Liver (tissue), 9 donors: Measurements from ENCODE around the gene CBFA2T2. TPM values are rescaled to one million over a fixed set of nuclear protein-coding genes. Genes with fewer than 3 reads are reported as not detected.

Source experiments
- DNase-seq: peaks from one replicate; pipeline ENCODE4 v3.0.0-alpha.2; 2017; ENCODE audit warnings: low spot score
- H3K27ac ChIP-seq, 2 donors: one replicate each; pipeline ENCODE4 v1.7.0; 2013; ENCODE audit warnings: inconsistent platforms in 2 of 2, low read length in 2 of 2, control low read depth in 1 of 2, low read depth in 1 of 2, mild to moderate bottlenecking in 1 of 2
- H3K27me3 ChIP-seq, 4 donors: one replicate each; pipeline versions ENCODE4 v1.6.1 to v1.7.0; 2013; ENCODE audit warnings: low read length in 3 of 4, inconsistent platforms in 1 of 4, mild to moderate bottlenecking in 1 of 4, moderate library complexity in 1 of 4; ENCODE audit not compliant: control insufficient read depth in 4 of 4, insufficient read depth in 4 of 4
- H3K36me3 ChIP-seq, 4 donors: one replicate each; pipeline versions ENCODE4 v1.6.1 to v1.7.0; 2013; ENCODE audit warnings: low read length in 3 of 4, mild to moderate bottlenecking in 3 of 4, low read depth in 1 of 4, moderate library complexity in 1 of 4; ENCODE audit not compliant: control insufficient read depth in 4 of 4, insufficient read depth in 3 of 4
- H3K4me1 ChIP-seq, 4 donors: one replicate each; pipeline versions ENCODE4 v1.6.1 to v1.7.0; 2013; ENCODE audit warnings: low read length in 3 of 4, mild to moderate bottlenecking in 3 of 4, moderate library complexity in 1 of 4; ENCODE audit not compliant: control insufficient read depth in 4 of 4, insufficient read depth in 4 of 4
- H3K4me3 ChIP-seq, 3 donors: one replicate each; pipeline versions ENCODE4 v1.6.1 to v1.7.0; 2013; ENCODE audit warnings: low read length in 3 of 3, control low read depth in 1 of 3, low read depth in 1 of 3, mild to moderate bottlenecking in 1 of 3
- H3K9ac ChIP-seq, 2 donors: one replicate each; pipeline ENCODE4 v1.7.0; 2013; ENCODE audit warnings: low read length in 2 of 2, mild to moderate bottlenecking in 2 of 2, moderate library complexity in 2 of 2, control low read depth in 1 of 2, low read depth in 1 of 2
- H3K9me3 ChIP-seq, 4 donors: one replicate each; pipeline versions ENCODE4 v1.6.1 to v1.7.0; 2013; ENCODE audit warnings: low read length in 3 of 4; ENCODE audit not compliant: control insufficient read depth in 4 of 4
- EGR1 ChIP-seq, 2 donors: IDR thresholded peaks; 2 replicates each; pipeline ENCODE4 v1.6.1; 2016 to 2018; ENCODE audit warnings: antibody characterized with exemption in 2 of 2, low read depth in 2 of 2
- FOXA1 ChIP-seq: IDR thresholded peaks from 2 replicates; pipeline ENCODE4 v1.6.1; 2016; ENCODE audit warnings: antibody characterized with exemption
- FOXA2 ChIP-seq: IDR thresholded peaks from 2 replicates; pipeline ENCODE4 v1.6.1; 2016; ENCODE audit warnings: antibody characterized with exemption
- GABPA ChIP-seq, 2 donors: IDR thresholded peaks in 1 of 2; conservative IDR thresholded peaks in 1 of 2; 2 replicates each; pipeline ENCODE4 v1.6.1; 2016; ENCODE audit warnings: antibody characterized with exemption in 2 of 2, mild to moderate bottlenecking in 1 of 2, moderate library complexity in 1 of 2
- HNF4A ChIP-seq, 2 donors: conservative IDR thresholded peaks; 2 replicates each; pipeline ENCODE4 v1.6.1; 2016; ENCODE audit warnings: antibody characterized with exemption in 2 of 2, mild to moderate bottlenecking in 2 of 2
- HNF4G ChIP-seq: IDR thresholded peaks from 2 replicates; pipeline ENCODE4 v1.6.1; 2016; ENCODE audit warnings: antibody characterized with exemption
- JUND ChIP-seq, 2 donors: IDR thresholded peaks; 2 replicates each; pipeline ENCODE4 v1.6.1; 2016; ENCODE audit warnings: antibody characterized with exemption in 2 of 2
- NR2F2 ChIP-seq: IDR thresholded peaks from 2 replicates; pipeline ENCODE4 v1.6.1; 2016; ENCODE audit warnings: antibody characterized with exemption
- RAD21 ChIP-seq, 2 donors: IDR thresholded peaks; 2 replicates each; pipeline ENCODE4 v1.6.1; 2016; ENCODE audit warnings: antibody characterized with exemption in 2 of 2, mild to moderate bottlenecking in 2 of 2
- RXRA ChIP-seq, 2 donors: IDR thresholded peaks; 2 replicates each; pipeline ENCODE4 v1.6.1; 2017 to 2018; ENCODE audit warnings: antibody characterized with exemption in 2 of 2, mild to moderate bottlenecking in 1 of 2
- TAF1 ChIP-seq: conservative IDR thresholded peaks from 2 replicates; pipeline ENCODE4 v1.6.1; 2016; ENCODE audit warnings: antibody characterized with exemption, mild to moderate bottlenecking
- YY1 ChIP-seq: IDR thresholded peaks from 2 replicates; pipeline ENCODE4 v1.6.1; 2016; ENCODE audit warnings: antibody characterized with exemption, mild to moderate bottlenecking
- WGBS: extraction: QIAGEN DNeasy Blood & Tissue Kit; methylation state at CpG from one replicate; pipeline ENCODE4 v1.1.7; 2013; 5-methylcytosine and 5-hydroxymethylcytosine counted together
- polyA plus RNA-seq, 2 donors: library from polyadenylated mRNA; stranded (reverse) in 1 of 2; unstranded in 1 of 2; fragments of 200-250 nt in 1 of 2; fragments of >200 nt in 1 of 2; fragmentation: Nextera tagmentation in 1 of 2; extraction: Ambion mirVana in 1 of 2; gene quantifications; one replicate each; pipeline versions ENCODE4 v1.2.1 to v1.2.3, GENCODE V29; 2013 to 2015
- total RNA-seq, 2 donors: library from RNA; depleted of rRNA; stranded (reverse); fragments of >200 nt; gene quantifications; one replicate each; pipeline ENCODE4 v1.2.3, GENCODE V29; 2014
- TF ChIP-seq, protein P1 (sequence below): IDR thresholded peaks from 2 replicates; pipeline ENCODE4 v1.6.1; 2016; ENCODE audit warnings: antibody characterized with exemption
- TF ChIP-seq, protein P2 (sequence below): IDR thresholded peaks from 2 replicates; pipeline ENCODE4 v1.6.1; 2016; ENCODE audit warnings: antibody characterized with exemption
- TF ChIP-seq, protein P3 (sequence below): fragments of 150-350 bp; IDR thresholded peaks from 2 replicates; pipeline ENCODE4 v1.5.1; 2017; ENCODE audit warnings: improper control_type of control experiment, low read depth, low read length; ENCODE audit not compliant: missing input control
- TF ChIP-seq, protein P4 (sequence below): IDR thresholded peaks from 2 replicates; pipeline ENCODE4 v1.6.1; 2016; ENCODE audit warnings: antibody characterized with exemption
- TF ChIP-seq, protein P5 (sequence below): IDR thresholded peaks from 2 replicates; pipeline ENCODE4 v1.6.1; 2016; ENCODE audit warnings: antibody characterized with exemption, mild to moderate bottlenecking
- donor health status: healthy.
- donor health status: healthy.
- donor health status: healthy.
- donor health status: healthy.
- donor health status: healthy.

Gene CBFA2T2
- total and polyA plus RNA-seq, 4 donors, result 2.0 to 5.5 (median 5.3) TPM

DNA sequence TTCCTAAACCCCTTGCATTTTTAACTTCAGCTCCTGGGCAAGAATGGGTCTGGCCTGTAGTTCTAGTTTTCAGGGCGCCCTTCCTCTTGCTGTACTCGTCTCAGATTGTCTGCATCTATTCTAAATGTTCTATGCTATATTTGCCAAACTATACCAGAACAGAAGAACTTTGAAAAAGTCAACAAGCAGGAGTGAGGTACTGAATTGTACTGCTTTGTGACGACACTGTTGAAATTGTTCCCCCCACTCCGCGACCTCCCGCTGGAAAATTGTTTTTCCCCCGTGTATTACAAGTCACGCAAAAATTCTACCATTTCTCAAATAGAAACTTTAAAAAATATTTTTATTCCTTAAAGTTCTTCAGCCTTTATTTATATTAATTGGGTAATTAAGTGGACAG is 73.9 kb downstream of the CBFA2T2 start:
- peak overlapping the region in 1 of 2 donors; percentile 4 for H3K27ac ChIP-seq
- TF ChIP-seq, protein P1, sequence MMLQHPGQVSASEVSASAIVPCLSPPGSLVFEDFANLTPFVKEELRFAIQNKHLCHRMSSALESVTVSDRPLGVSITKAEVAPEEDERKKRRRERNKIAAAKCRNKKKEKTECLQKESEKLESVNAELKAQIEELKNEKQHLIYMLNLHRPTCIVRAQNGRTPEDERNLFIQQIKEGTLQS, result no peak
- TF ChIP-seq HNF4G, result no peak
- no peak for TF ChIP-seq NR2F2
- TF ChIP-seq HNF4A (conservative IDR thresholded peaks at IDR 0.05), result no peak
- TF ChIP-seq RXRA (IDR thresholded peaks at IDR 0.05), result no peak
- no peaks in the 10 kb centered on the region for H3K36me3 ChIP-seq
- H3K4me3 ChIP-seq, result no peak overlapping the region
- H3K27me3 ChIP-seq, result no peaks in the 10 kb centered on the region
- DNase-seq, result no peak
- WGBS, result 87% methylated on average over 8 of the region's 8 CpGs
- no peaks in the 10 kb centered on the region for H3K9me3 ChIP-seq
- H3K9ac ChIP-seq, result no peak overlapping the region
- H3K4me1 ChIP-seq, result peaks cover 1 to 22% (median 11%) of the 10 kb centered on the region in 4 donors

DNA sequence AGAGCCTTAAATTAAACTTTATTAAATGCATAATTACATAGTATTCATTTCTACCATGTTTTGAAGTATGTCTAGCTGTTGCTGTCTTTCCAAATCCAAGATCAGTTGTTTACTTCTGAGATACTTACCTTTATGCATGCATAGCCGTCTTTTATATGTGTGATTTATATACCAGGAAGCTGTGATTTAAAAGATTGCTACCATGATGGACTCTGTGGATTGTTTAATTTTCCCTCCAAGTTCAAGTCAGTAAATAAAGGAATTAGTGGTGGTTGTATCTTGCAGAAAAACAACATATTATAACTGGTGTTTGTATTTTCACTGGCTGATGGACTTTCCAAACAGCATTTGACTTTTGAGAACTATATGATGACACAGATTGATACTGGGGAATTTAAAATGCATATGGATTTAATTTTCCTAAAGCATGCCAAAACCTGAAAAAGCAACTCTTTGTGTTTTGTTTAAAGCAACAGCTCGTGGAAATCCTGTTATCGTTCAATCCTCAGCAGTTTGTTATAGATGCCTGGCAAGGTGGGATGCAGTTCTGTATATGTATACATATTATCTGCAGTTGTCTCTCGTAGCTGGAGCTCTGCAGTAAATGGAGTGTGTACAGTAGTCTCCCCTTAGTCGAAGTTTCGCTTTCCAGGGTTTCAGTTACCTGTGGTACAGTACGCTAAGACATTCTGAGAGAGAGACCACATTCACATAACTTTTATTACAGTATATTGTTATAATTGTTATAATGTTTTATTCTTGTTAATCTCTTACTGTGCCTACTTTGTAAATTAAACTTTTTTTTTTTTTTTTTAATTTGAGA is 77.1 kb downstream of the CBFA2T2 start:
- DNase-seq, result no peak
- Histone ChIP-seq H3K36me3 (no peaks in the 10 kb centered on the region), H3K9ac (no peak overlapping the region), H3K27ac (no peak overlapping the region), H3K4me3 (no peak overlapping the region), H3K4me1 (peaks cover 4 to 43% (median 18%) of the 10 kb centered on the region in 4 donors), H3K27me3 (no peaks in the 10 kb centered on the region), H3K9me3 (no peaks in the 10 kb centered on the region)
- no peak for TF ChIP-seq RXRA (IDR thresholded peaks at IDR 0.05)
- no peak for TF ChIP-seq RAD21 (IDR thresholded peaks at IDR 0.05)
- TF ChIP-seq EGR1 (IDR thresholded peaks at IDR 0.05; ENCODE audit: low read depth in 2 of 2), result no peak
- TF ChIP-seq, protein P2, sequence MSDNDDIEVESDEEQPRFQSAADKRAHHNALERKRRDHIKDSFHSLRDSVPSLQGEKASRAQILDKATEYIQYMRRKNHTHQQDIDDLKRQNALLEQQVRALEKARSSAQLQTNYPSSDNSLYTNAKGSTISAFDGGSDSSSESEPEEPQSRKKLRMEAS, result no peak
- no peak for TF ChIP-seq NR2F2
- no peak for TF ChIP-seq FOXA1
- TF ChIP-seq YY1, result no peak
- WGBS, result 87% methylated on average over 7 of the region's 7 CpGs

DNA sequence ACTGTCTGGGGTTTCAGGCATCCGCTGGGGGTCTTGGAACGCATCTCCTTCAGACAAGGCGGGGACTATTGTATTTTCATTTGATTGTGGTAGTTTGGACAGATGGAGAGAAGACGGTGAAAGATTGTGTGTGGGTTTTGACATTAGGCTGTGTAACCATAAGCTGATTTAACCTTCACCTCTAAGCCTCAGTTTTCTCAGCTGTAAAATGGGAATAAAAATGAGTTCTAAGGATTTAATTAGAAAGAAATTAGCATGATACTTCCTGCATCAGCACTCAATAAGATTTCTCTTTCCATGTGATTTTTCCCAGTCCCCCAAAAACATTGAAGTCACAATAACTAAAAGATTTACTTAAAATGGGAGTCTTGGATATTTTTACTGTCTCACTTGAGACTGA is 78.1 kb downstream of the CBFA2T2 start:
- H3K4me1 ChIP-seq, result peaks cover 4 to 35% (median 15%) of the 10 kb centered on the region in 4 donors
- TF ChIP-seq FOXA2 (no peak), RAD21 (IDR thresholded peaks at IDR 0.05) (no peak), FOXA1 (no peak), TAF1 (no peak), NR2F2 (no peak), HNF4G (no peak), GABPA (IDR thresholded peaks at IDR 0.05 in 1 of 2, conservative IDR thresholded peaks at IDR 0.05 in 1 of 2) (no peak), RXRA (IDR thresholded peaks at IDR 0.05) (no peak), HNF4A (conservative IDR thresholded peaks at IDR 0.05) (no peak), JUND (IDR thresholded peaks at IDR 0.05) (no peak), EGR1 (IDR thresholded peaks at IDR 0.05; ENCODE audit: low read depth in 2 of 2) (no peak)
- TF ChIP-seq, protein P2, result no peak
- TF ChIP-seq, protein P3, sequence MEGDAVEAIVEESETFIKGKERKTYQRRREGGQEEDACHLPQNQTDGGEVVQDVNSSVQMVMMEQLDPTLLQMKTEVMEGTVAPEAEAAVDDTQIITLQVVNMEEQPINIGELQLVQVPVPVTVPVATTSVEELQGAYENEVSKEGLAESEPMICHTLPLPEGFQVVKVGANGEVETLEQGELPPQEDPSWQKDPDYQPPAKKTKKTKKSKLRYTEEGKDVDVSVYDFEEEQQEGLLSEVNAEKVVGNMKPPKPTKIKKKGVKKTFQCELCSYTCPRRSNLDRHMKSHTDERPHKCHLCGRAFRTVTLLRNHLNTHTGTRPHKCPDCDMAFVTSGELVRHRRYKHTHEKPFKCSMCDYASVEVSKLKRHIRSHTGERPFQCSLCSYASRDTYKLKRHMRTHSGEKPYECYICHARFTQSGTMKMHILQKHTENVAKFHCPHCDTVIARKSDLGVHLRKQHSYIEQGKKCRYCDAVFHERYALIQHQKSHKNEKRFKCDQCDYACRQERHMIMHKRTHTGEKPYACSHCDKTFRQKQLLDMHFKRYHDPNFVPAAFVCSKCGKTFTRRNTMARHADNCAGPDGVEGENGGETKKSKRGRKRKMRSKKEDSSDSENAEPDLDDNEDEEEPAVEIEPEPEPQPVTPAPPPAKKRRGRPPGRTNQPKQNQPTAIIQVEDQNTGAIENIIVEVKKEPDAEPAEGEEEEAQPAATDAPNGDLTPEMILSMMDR, result no peak
- TF ChIP-seq, protein P4, sequence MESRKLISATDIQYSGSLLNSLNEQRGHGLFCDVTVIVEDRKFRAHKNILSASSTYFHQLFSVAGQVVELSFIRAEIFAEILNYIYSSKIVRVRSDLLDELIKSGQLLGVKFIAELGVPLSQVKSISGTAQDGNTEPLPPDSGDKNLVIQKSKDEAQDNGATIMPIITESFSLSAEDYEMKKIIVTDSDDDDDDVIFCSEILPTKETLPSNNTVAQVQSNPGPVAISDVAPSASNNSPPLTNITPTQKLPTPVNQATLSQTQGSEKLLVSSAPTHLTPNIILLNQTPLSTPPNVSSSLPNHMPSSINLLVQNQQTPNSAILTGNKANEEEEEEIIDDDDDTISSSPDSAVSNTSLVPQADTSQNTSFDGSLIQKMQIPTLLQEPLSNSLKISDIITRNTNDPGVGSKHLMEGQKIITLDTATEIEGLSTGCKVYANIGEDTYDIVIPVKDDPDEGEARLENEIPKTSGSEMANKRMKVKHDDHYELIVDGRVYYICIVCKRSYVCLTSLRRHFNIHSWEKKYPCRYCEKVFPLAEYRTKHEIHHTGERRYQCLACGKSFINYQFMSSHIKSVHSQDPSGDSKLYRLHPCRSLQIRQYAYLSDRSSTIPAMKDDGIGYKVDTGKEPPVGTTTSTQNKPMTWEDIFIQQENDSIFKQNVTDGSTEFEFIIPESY, result no peak
- TF ChIP-seq, protein P1, result no peak
- TF ChIP-seq, protein P5, sequence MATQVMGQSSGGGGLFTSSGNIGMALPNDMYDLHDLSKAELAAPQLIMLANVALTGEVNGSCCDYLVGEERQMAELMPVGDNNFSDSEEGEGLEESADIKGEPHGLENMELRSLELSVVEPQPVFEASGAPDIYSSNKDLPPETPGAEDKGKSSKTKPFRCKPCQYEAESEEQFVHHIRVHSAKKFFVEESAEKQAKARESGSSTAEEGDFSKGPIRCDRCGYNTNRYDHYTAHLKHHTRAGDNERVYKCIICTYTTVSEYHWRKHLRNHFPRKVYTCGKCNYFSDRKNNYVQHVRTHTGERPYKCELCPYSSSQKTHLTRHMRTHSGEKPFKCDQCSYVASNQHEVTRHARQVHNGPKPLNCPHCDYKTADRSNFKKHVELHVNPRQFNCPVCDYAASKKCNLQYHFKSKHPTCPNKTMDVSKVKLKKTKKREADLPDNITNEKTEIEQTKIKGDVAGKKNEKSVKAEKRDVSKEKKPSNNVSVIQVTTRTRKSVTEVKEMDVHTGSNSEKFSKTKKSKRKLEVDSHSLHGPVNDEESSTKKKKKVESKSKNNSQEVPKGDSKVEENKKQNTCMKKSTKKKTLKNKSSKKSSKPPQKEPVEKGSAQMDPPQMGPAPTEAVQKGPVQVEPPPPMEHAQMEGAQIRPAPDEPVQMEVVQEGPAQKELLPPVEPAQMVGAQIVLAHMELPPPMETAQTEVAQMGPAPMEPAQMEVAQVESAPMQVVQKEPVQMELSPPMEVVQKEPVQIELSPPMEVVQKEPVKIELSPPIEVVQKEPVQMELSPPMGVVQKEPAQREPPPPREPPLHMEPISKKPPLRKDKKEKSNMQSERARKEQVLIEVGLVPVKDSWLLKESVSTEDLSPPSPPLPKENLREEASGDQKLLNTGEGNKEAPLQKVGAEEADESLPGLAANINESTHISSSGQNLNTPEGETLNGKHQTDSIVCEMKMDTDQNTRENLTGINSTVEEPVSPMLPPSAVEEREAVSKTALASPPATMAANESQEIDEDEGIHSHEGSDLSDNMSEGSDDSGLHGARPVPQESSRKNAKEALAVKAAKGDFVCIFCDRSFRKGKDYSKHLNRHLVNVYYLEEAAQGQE, result no peak
- H3K9ac ChIP-seq, result no peak overlapping the region
- DNase-seq, result no peak
- H3K27me3 ChIP-seq, result no peaks in the 10 kb centered on the region
- no peak overlapping the region for H3K27ac ChIP-seq
- no peak overlapping the region for H3K4me3 ChIP-seq
- 97% methylated on average over 4 of the region's 4 CpGs for WGBS
- no peaks in the 10 kb centered on the region for H3K36me3 ChIP-seq
- no peaks in the 10 kb centered on the region for H3K9me3 ChIP-seq
